GM12875 (cell line): ENCODE results near the gene MTA1.

Source experiments
- H3K4me3 ChIP-seq: one replicate; pipeline ENCODE4 v1.5.1; 2011; ENCODE audit warnings: low read depth, low read length, control low read depth
- TF ChIP-seq, protein P1 (sequence below): IDR thresholded peaks from 2 replicates; pipeline ENCODE4 v1.5.1; 2011; ENCODE audit warnings: low read depth, mild to moderate bottlenecking, control low read depth, inconsistent platforms, low read length, moderate library complexity, borderline replicate concordance; ENCODE audit not compliant: insufficient read depth

Gene MTA1

DNA sequence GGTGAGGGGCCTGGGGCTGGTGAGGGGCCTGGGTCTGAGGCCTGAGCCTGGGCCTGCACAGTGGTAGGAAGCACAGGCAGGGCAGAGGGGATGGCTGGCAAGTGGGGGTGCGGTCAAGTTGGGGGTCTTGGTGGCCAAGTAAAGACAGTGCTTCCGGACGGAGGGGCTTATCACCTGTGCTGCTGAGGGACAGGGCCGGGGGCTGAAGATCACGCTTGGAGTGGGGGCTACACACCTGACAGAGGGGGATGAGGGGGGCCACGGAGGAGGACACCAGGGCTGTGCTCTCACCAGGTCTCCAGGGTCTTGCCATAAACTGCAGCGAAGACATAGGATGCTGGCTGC lies 83.6 kb downstream of the MTA1 start:
- no peak overlapping the region for H3K4me3 ChIP-seq
- TF ChIP-seq, protein P1, sequence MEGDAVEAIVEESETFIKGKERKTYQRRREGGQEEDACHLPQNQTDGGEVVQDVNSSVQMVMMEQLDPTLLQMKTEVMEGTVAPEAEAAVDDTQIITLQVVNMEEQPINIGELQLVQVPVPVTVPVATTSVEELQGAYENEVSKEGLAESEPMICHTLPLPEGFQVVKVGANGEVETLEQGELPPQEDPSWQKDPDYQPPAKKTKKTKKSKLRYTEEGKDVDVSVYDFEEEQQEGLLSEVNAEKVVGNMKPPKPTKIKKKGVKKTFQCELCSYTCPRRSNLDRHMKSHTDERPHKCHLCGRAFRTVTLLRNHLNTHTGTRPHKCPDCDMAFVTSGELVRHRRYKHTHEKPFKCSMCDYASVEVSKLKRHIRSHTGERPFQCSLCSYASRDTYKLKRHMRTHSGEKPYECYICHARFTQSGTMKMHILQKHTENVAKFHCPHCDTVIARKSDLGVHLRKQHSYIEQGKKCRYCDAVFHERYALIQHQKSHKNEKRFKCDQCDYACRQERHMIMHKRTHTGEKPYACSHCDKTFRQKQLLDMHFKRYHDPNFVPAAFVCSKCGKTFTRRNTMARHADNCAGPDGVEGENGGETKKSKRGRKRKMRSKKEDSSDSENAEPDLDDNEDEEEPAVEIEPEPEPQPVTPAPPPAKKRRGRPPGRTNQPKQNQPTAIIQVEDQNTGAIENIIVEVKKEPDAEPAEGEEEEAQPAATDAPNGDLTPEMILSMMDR: no peak

DNA sequence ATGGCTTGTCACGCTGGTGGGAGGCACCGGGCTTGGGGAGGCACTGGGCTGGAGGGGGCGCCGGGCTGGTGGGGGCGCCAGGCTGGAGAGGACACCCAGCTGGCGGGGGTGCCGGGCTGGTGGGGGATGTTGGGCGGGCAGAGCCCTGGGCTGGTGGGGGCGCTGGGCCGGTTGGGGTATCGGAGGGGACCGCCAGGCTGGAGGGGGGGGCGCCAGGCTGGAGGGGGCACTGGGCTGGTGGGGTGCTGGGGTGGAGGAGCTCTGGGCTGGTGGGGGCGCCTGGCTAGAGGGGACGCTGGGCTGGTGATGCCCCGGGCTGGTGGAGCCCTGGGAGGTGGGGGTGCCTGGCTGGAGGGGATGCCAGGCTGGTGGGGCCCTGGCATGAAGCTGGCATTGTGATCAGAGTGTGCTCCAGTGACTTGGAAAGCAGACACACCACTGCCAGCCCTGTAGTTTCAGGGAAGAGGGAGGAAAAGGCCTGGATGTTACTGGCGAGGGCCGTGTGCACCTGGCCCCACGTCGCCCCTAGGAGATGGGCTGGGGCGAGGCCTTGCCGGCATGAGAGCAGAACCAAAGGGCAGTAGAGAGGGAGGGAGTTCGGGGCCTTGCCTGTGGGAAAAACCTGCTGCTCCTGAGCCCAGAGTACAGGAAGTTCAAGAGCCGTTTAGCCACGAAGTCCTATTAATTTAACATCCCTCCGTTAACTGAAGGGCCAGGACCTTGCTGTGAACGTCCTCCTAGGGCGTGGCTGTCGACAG lies 84.5 kb downstream of the MTA1 start:
- TF ChIP-seq, protein P1: no peak
- no peak overlapping the region for H3K4me3 ChIP-seq

DNA sequence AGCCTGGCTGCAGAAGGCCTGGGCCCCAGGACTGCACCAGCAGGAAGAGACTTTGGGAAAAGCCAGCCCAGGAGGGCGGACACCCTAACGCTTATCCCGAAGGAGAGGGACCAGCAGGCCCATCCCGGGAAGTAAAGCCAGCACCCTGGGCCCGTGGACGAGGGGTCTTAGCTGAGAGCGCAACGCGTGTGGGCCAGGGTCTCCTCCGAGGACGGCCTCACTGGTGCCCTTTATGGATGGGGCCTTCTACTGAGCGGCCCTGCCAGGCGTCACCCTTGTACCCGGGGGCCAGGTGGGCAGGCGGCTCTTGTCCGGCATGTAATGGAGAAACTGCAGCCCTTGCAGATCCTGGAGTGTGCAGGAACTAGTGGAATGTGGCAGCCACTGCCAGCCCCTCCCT lies 85.5 kb downstream of the MTA1 start:
- no peak overlapping the region for H3K4me3 ChIP-seq
- TF ChIP-seq, protein P1: no peak

DNA sequence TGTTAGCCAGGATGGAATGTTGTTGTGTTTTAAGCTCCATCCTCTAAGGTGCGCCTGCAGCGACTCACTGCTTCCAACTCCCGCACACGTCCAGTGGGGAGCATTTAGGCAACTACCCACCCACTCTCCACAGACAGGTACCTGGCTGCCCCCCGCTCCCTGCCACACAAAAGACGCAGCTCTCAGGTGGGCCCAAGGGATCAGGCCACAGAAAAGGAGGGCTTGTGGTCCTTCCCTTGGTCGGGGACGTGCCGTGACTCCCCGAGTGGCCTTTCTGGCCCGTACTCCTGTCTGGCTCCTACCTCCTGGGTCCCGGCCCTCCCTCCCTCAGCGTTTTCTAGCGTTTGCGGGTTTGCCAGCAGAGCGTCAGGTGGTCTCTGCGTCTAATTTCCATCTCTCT lies 87.6 kb downstream of the MTA1 start:
- TF ChIP-seq, protein P1: no peak
- no peak overlapping the region for H3K4me3 ChIP-seq

DNA sequence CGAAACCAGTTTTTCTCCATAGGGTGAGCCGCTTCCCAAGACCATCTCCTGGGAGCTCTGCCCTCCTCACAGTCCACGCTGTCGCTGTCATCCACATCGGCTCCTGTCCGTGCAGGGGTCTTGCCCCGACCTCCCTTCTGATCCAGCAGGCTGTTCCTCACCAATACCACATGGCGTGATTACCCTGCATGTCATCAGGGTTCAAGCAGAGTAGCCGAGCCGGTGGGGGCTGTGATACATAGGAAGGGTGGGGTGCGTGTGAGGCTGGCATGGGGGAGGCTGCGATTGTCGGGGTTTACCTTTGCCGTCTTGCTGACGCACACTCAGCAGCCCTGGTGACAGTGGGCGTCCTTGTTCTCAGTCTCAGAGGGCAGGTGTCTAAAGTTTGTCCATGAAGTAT lies 88.4 kb downstream of the MTA1 start:
- H3K4me3 ChIP-seq: no peak overlapping the region
- TF ChIP-seq, protein P1: no peak

DNA sequence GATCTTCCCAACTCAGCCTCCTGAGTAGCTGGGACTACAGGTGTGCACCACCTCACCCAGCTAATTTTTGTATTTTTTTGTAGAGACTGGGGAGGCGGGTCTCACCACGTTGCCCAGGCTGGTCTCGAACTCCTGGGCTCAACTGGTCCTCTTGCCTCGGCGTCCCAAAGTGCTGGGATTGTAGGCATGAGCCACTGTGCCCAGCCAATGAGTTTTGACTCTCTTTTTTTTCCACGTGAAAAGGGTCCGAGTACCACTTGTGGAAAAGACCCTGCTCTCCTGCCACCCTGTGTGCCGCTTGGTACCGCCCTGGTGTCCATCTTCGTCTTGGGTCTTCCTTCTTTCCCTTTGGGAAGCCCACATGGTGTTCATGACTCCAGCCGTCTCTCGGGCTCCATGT lies 89.0 kb downstream of the MTA1 start:
- H3K4me3 ChIP-seq: no peak overlapping the region
- TF ChIP-seq, protein P1: no peak

DNA sequence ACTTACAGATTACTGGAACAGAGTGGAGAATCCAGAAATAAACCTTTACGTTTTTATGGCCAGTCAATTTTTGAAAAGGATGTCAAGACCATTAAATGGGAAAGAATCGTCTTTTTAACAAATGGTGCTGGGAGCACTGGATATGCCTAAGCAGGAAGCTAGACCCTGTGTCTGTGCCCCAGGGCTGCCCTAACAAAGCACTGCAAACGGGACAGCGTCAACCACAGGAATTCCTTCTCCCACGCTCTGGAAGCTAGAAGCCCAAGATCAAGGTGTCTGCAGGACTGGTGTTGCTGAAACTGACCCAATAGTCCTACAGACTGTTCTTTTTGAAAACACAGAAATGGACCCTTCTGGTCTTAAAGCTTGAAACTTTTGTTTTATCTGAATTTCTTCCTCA lies 97.5 kb downstream of the MTA1 start:
- no peak overlapping the region for H3K4me3 ChIP-seq
- TF ChIP-seq, protein P1: no peak
